IMR-90 (cell line): ENCODE data around the gene CEP70. TPM values are rescaled to one million over a fixed set of nuclear protein-coding genes. Genes with fewer than 3 reads are reported as not detected.

Experiments
- ATAC-seq: fragments of 200-7000 bp; cut with Tn5 transposase; 2 replicates; pipeline ENCODE4 v1.9.1; 2020; ENCODE audit warnings: low read depth, mild to moderate bottlenecking, moderate library complexity
- BruUV-seq: library from RNA; stranded (reverse); fragments of 400-500 nt; replicated peaks from 2 replicates; lab custom pipeline; 2021; lab: Mats Ljungman, UMichigan
- CTCF ChIA-PET: fragments of 300-600 bp; formaldehyde crosslinking; extraction: SDS; loops from one replicate; lab custom pipeline; 2021; ENCODE audit warnings: antibody characterized with exemption; lab: Yijun Ruan, JAX
- POLR2A ChIA-PET: fragments of 300-600 bp; sonication (Branson Sonifier 250); formaldehyde crosslinking; loops from one replicate; lab custom pipeline; 2022; ENCODE audit warnings: antibody characterized with exemption; ENCODE audit not compliant: unreplicated experiment; lab: Charles Lee
- DNase-seq: peaks from one replicate; pipeline ENCODE4 v3.0.0; 2013
- H2AFZ ChIP-seq: replicated peaks from 2 replicates; pipeline ENCODE3; 2013; ENCODE audit warnings: low read length, mild to moderate bottlenecking; ENCODE audit not compliant: poor library complexity
- H2AK5ac ChIP-seq: 2 replicates; pipeline ENCODE4 v1.6.1; 2013; ENCODE audit warnings: low read depth, low read length, inconsistent platforms
- H2AK9ac ChIP-seq: replicated peaks from 2 replicates; pipeline ENCODE3; 2013; ENCODE audit warnings: mild to moderate bottlenecking, low read depth, low read length, moderate library complexity; ENCODE audit not compliant: poor library complexity
- H2BK120ac ChIP-seq: 2 replicates; pipeline ENCODE4 v1.6.1; 2013; ENCODE audit warnings: low read depth, low read length, inconsistent platforms
- H2BK15ac ChIP-seq: 3 replicates; pipeline ENCODE4 v1.6.1; 2013; ENCODE audit warnings: low read depth, low read length, inconsistent platforms
- H2BK20ac ChIP-seq: 2 replicates; pipeline ENCODE4 v1.6.1; 2013; ENCODE audit warnings: low read depth, mild to moderate bottlenecking, inconsistent platforms, low read length, moderate library complexity
- H2BK5ac ChIP-seq: 2 replicates; pipeline ENCODE4 v1.6.1; 2013; ENCODE audit warnings: mild to moderate bottlenecking, low read depth, low read length, inconsistent platforms; ENCODE audit not compliant: poor library complexity, severe bottlenecking
- H3K14ac ChIP-seq: replicated peaks from 2 replicates; pipeline ENCODE4 v1.6.1; 2013; ENCODE audit warnings: low read depth, low read length, inconsistent platforms
- H3K18ac ChIP-seq: 2 replicates; pipeline ENCODE4 v1.6.1; 2013; ENCODE audit warnings: low read depth, low read length, control low read depth
- H3K23ac ChIP-seq: 2 replicates; pipeline ENCODE4 v1.6.1; 2013; ENCODE audit warnings: low read depth, low read length, inconsistent platforms
- H3K27ac ChIP-seq: 2 replicates; pipeline ENCODE4 v1.5.1; 2013; ENCODE audit warnings: mild to moderate bottlenecking, control low read depth, low read length; ENCODE audit not compliant: insufficient read depth
- H3K27me3 ChIP-seq: 2 replicates; pipeline ENCODE4 v1.6.1; 2013; ENCODE audit warnings: low read length; ENCODE audit not compliant: control insufficient read depth, insufficient read depth
- H3K36me3 ChIP-seq: 2 replicates; pipeline ENCODE4 v1.6.1; 2013; ENCODE audit warnings: low read length, mixed read lengths; ENCODE audit not compliant: control insufficient read depth, insufficient read depth
- H3K4ac ChIP-seq: 2 replicates; pipeline ENCODE4 v1.6.1; 2013; ENCODE audit warnings: low read depth, low read length, inconsistent platforms
- H3K4me1 ChIP-seq: 2 replicates; pipeline ENCODE4 v1.6.1; 2013; ENCODE audit warnings: low read length, mixed read lengths; ENCODE audit not compliant: control insufficient read depth, insufficient read depth
- H3K4me2 ChIP-seq: 2 replicates; pipeline ENCODE4 v1.6.1; 2013; ENCODE audit warnings: low read depth, mild to moderate bottlenecking, control low read depth, low read length, moderate library complexity
- H3K4me3 ChIP-seq: 2 replicates; pipeline ENCODE4 v1.5.1; 2013; ENCODE audit warnings: low read depth, mild to moderate bottlenecking, control low read depth, low read length, moderate library complexity; ENCODE audit not compliant: insufficient read depth
- H3K56ac ChIP-seq: 2 replicates; pipeline ENCODE4 v1.6.1; 2013; ENCODE audit warnings: low read length, inconsistent platforms; ENCODE audit not compliant: insufficient read depth; ENCODE audit errors: extremely low read depth
- H3K79me1 ChIP-seq, 2 experiments: 2 replicates each; pipeline ENCODE4 v1.6.1; 2013; ENCODE audit warnings: low read length in 2 of 2, inconsistent platforms in 1 of 2, low read depth in 1 of 2
- H3K9ac ChIP-seq: 2 replicates; pipeline ENCODE4 v1.6.1; 2013; ENCODE audit warnings: low read depth, low read length, control low read depth
- H3K9me1 ChIP-seq: 2 replicates; pipeline ENCODE4 v1.6.1; 2013; ENCODE audit warnings: low read length, inconsistent platforms; ENCODE audit not compliant: insufficient read depth
- H3K9me3 ChIP-seq: 2 replicates; pipeline ENCODE4 v1.6.1; 2013; ENCODE audit warnings: low read length; ENCODE audit not compliant: control insufficient read depth, insufficient read depth
- H4K20me1 ChIP-seq: 2 replicates; pipeline ENCODE4 v1.6.1; 2013; ENCODE audit warnings: low read length, inconsistent platforms; ENCODE audit not compliant: insufficient read depth
- H4K5ac ChIP-seq: 2 replicates; pipeline ENCODE4 v1.6.1; 2013; ENCODE audit warnings: mild to moderate bottlenecking, low read depth, low read length, control low read depth
- H4K8ac ChIP-seq, 2 experiments: 2 replicates each; pipeline ENCODE4 v1.6.1; 2013; ENCODE audit warnings: low read depth in 2 of 2, low read length in 2 of 2, control low read depth in 1 of 2, inconsistent platforms in 1 of 2
- H4K91ac ChIP-seq: 2 replicates; pipeline ENCODE4 v1.6.1; 2013; ENCODE audit warnings: low read depth, low read length, inconsistent platforms; ENCODE audit not compliant: insufficient read depth
- FOS ChIP-seq: fragments of 150-350 bp; IDR thresholded peaks from 2 replicates; pipeline ENCODE4 v1.6.1; 2016; ENCODE audit warnings: low read depth, low read length
- WGBS, 2 experiments: methylation state at CpG; one replicate each; pipeline versions ENCODE4 v1.1.5 to v1.1.7; 2013; ENCODE audit warnings: missing lambda C conversion rate in 2 of 2; ENCODE audit not compliant: insufficient read length in 1 of 2; ENCODE audit errors: extremely low coverage in 2 of 2; 5-methylcytosine and 5-hydroxymethylcytosine counted together
- dilution Hi-C: fragments of 300-500 bp; cut with HindIII; formaldehyde crosslinking; loops from one replicate; pipeline ENCODE4 v1.14.3; 2018; ENCODE audit warnings: low sequenced_read_pairs; ENCODE audit not compliant: unreplicated experiment
- in situ Hi-C: fragments of 300-500 bp; cut with MboI; formaldehyde crosslinking; loops from 3 replicates; pipeline ENCODE4 v1.14.3; 2019; ENCODE audit warnings: low sequenced_read_pairs, inconsistent platforms, mixed read lengths
- intact Hi-C: fragments of 100-400 bp; cut with micrococcal nuclease; formaldehyde crosslinking; loops from 2 replicates; pipeline ENCODE4 v1.10.0; 2022
- polyA plus RNA-seq, 3 experiments: library from polyadenylated mRNA; depleted of rRNA; stranded (reverse); fragments of >200 nt; gene quantifications; 2 replicates each; pipeline ENCODE4 v1.2.3, GENCODE V29; 2012; ENCODE audit warnings: low replicate concordance in 1 of 3
- total RNA-seq: library from RNA; depleted of rRNA; stranded (reverse); fragments of >200 nt; gene quantifications from 2 replicates; pipeline ENCODE4 v1.2.3, GENCODE V29; 2012

Gene CEP70
- total and polyA plus RNA-seq, 2 of the 4 experiments (the other 2 are of a cell fraction), result 4.6 to 11.1 TPM

DNA sequence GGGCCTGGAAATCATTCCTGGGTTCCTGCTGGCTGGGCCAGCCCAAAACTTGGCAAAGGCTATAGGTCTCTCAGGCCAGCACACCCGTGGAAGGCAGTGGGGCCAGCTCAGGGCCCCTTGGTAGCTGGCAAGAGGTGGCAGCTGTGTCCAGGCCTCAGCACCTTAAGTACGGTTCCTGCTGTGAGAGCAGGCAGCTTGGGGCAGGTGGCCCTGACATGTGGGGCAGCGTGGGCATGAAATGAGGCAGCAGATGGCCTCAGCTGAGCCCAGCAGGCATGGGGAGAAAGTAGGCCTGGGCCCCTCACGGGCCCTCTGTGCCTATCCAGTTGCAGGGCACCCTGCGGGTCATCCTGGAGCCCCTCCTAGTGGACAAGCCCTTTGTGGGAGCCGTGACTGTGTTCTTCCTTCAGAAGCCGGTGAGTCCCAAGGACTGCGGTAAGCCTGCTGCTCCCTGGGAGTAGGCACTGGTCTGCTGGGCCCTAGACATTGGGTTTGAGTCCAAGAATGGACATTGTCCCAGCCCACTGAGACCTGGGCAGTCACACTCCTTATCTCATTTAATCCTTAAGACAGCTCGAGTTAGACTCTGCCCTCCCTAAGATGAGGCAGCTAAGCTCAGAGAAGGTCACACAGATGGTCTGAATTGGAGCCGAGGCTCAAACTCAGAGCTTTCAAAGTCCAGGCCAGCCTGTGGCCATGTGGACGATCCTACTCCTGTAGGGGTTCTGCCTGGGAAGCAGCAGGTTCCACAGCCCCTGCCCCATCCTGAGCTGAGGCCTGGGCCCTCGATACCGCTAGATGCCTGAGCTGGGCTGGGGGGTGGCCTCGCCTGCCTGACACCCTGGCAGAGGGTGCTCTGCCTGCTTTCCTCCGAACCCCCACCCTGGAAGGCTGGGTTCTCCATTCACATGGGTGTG, 134.2 kb downstream of the CEP70 start:
- Histone ChIP-seq H2BK5ac (no peak overlapping the region), H3K9me3 (no peaks in the 10 kb centered on the region), H2AK5ac (no peak overlapping the region), H4K91ac (no peak overlapping the region), H3K36me3 (no peaks in the 10 kb centered on the region), H2BK20ac (no peak overlapping the region), H4K5ac (no peak overlapping the region), H3K4ac (no peak overlapping the region), H3K4me1 (no peaks in the 10 kb centered on the region), H2AFZ (peak overlapping the region; percentile 14), H3K4me2 (no peak overlapping the region), H2BK120ac (no peak overlapping the region), H3K23ac (no peak overlapping the region), H3K27me3 (peaks cover 7% of the 10 kb centered on the region), H2AK9ac (no peak overlapping the region), H3K27ac (no peak overlapping the region), H3K9ac (no peak overlapping the region), H3K14ac (no peak overlapping the region), H3K79me1 (no peaks in the 10 kb centered on the region), H3K56ac (no peak overlapping the region), H3K4me3 (no peak overlapping the region), H3K9me1 (no peaks in the 10 kb centered on the region), H2BK15ac (no peak overlapping the region), H3K18ac (no peak overlapping the region), H4K20me1 (no peaks in the 10 kb centered on the region), H4K8ac (no peak overlapping the region)
- 81% methylated on average over 8 of the region's 15 CpGs; no CpG with 5 or more reads in 1 of the 2 experiments for WGBS, 2 experiments
- no peak for ATAC-seq
- no peak for DNase-seq
- no TSS peak for BruUV-seq
- in situ Hi-C loops, result no loop called here
- intact Hi-C loops, result no loop called here
- TF ChIP-seq FOS, result no peak
- dilution Hi-C loops, result no loop called here
- CTCF ChIA-PET, result interaction anchor here (0.7 to 1.9 kb wide), 4 partner anchors 15 to 456 kb away, joined by 3 to 6 read pairs (median 4); no protein-coding TSS in a partner anchor
- POLR2A ChIA-PET, result no interaction called here
